GM23338 (cell line): ENCODE data around the gene ZNF844. TPM values are rescaled to one million over a fixed set of nuclear protein-coding genes. Genes with fewer than 3 reads are reported as not detected.
A peak's percentile ranks its signal among the peaks of the same experiment; 100 is the strongest.

Experiments used
- ATAC-seq: fragments of 200-7000 bp; cut with Tn5 transposase; 3 replicates; pipeline ENCODE4 v1.9.1; 2020
- DNase-seq: peaks from one replicate; pipeline ENCODE4 v3.0.0-alpha.2; 2015; ENCODE audit warnings: low spot score
- H2AFZ ChIP-seq: fragments of 200-600 bp; sonication (generic); 2 replicates; pipeline ENCODE4 v1.8.0; 2016; ENCODE audit warnings: antibody characterized with exemption, mild to moderate bottlenecking, moderate library complexity
- H3F3A ChIP-seq: fragments of 200-600 bp; sonication (generic); replicated peaks from 2 replicates; pipeline ENCODE4 v1.8.0; 2017; ENCODE audit warnings: antibody characterized with exemption, mixed run types, low read depth
- H3K27ac ChIP-seq: fragments of 200-600 bp; sonication (generic); 2 replicates; pipeline ENCODE4 v1.6.1; 2016; ENCODE audit warnings: low read depth
- H3K27me3 ChIP-seq: fragments of 200-600 bp; sonication (generic); 2 replicates; pipeline ENCODE4 v1.8.0; 2016; ENCODE audit warnings: mild to moderate bottlenecking, mixed run types, moderate library complexity; ENCODE audit not compliant: insufficient read depth
- H3K36me3 ChIP-seq: fragments of 200-600 bp; sonication (generic); 2 replicates; pipeline ENCODE4 v1.8.0; 2016; ENCODE audit warnings: mild to moderate bottlenecking; ENCODE audit not compliant: insufficient read depth
- H3K4me1 ChIP-seq: fragments of 200-600 bp; sonication (generic); 2 replicates; pipeline ENCODE4 v1.8.0; 2016; ENCODE audit warnings: mild to moderate bottlenecking, moderate library complexity; ENCODE audit not compliant: insufficient read depth
- H3K4me2 ChIP-seq: fragments of 200-600 bp; sonication (generic); 2 replicates; pipeline ENCODE4 v1.7.1; 2017; ENCODE audit warnings: mixed run types
- H3K4me3 ChIP-seq: fragments of 200-600 bp; sonication (generic); 2 replicates; pipeline ENCODE4 v1.6.1; 2016; ENCODE audit warnings: mixed run types
- H3K79me2 ChIP-seq: fragments of 200-600 bp; sonication (generic); replicated peaks from 2 replicates; pipeline ENCODE4 v1.8.0; 2017; ENCODE audit warnings: mild to moderate bottlenecking; ENCODE audit not compliant: insufficient read depth
- H3K9me2 ChIP-seq: fragments of 200-600 bp; sonication (generic); 2 replicates; pipeline ENCODE4 v1.8.0; 2017; ENCODE audit not compliant: insufficient read depth
- H4K20me1 ChIP-seq: fragments of 200-600 bp; sonication (generic); replicated peaks from 2 replicates; pipeline ENCODE4 v1.8.0; 2017; ENCODE audit warnings: mild to moderate bottlenecking; ENCODE audit not compliant: insufficient read depth
- H3K27ac Mint-ChIP-seq: 2 replicates; pipeline ENCODE4 v1.8.0; 2020; ENCODE audit warnings: inconsistent platforms, mild to moderate bottlenecking, moderate library complexity, mixed read lengths
- H3K27me3 Mint-ChIP-seq: 3 replicates; pipeline ENCODE4 v1.8.0; 2022; ENCODE audit warnings: low read depth, mild to moderate bottlenecking, moderate library complexity, mixed read lengths, inconsistent platforms; ENCODE audit not compliant: insufficient read depth, poor library complexity
- H3K36me3 Mint-ChIP-seq: 3 replicates; pipeline ENCODE4 v1.8.0; 2021; ENCODE audit warnings: low read depth, mild to moderate bottlenecking, inconsistent platforms, moderate library complexity, mixed read lengths
- H3K4me1 Mint-ChIP-seq: 3 replicates; pipeline ENCODE4 v1.8.0; 2020; ENCODE audit warnings: mild to moderate bottlenecking, inconsistent platforms, mixed read lengths
- H3K4me3 Mint-ChIP-seq: 3 replicates; pipeline ENCODE4 v1.8.0; 2021; ENCODE audit warnings: moderate library complexity, mild to moderate bottlenecking, inconsistent platforms, mixed read lengths
- H3K9me3 Mint-ChIP-seq: 3 replicates; pipeline ENCODE4 v1.8.0; 2020; ENCODE audit warnings: moderate library complexity, mild to moderate bottlenecking, inconsistent platforms, mixed read lengths
- CREB1 ChIP-seq: fragments of 250-450 bp; sonication (Bioruptor Pico); IDR thresholded peaks from 2 replicates; pipeline ENCODE4 v1.5.0; 2020; ENCODE audit warnings: low read depth, mild to moderate bottlenecking, moderate library complexity
- CTCF ChIP-seq, 2 experiments: fragments of 200-600 bp in 1 of 2; sonication (generic) in 1 of 2; conservative IDR thresholded peaks; 2 replicates each; pipeline versions ENCODE4 v1.5.1 to v1.6.1; 2016 to 2017; ENCODE audit warnings: antibody characterized with exemption in 2 of 2, low read depth in 2 of 2, mild to moderate bottlenecking in 2 of 2, moderate library complexity in 1 of 2
- EZH2 ChIP-seq: fragments of 200-600 bp; sonication (generic); IDR thresholded peaks from one replicate; pipeline ENCODE4 v1.8.0; 2017; ENCODE audit warnings: antibody characterized with exemption, mild to moderate bottlenecking, low read depth; ENCODE audit not compliant: unreplicated experiment
- EZH2phosphoT487 ChIP-seq: fragments of 200-600 bp; sonication (generic); IDR thresholded peaks from one replicate; pipeline ENCODE4 v1.8.1; 2018; ENCODE audit warnings: antibody characterized with exemption; ENCODE audit not compliant: unreplicated experiment
- JUNB ChIP-seq: IDR thresholded peaks from one replicate; pipeline ENCODE4 v1.6.1; 2016; ENCODE audit warnings: antibody characterized with exemption; ENCODE audit not compliant: unreplicated experiment
- NANOG ChIP-seq: IDR thresholded peaks from 2 replicates; pipeline ENCODE4 v1.6.1; 2016; ENCODE audit warnings: antibody characterized with exemption, borderline replicate concordance
- POLR2AphosphoS5 ChIP-seq: IDR thresholded peaks from 2 replicates; pipeline ENCODE4 v1.6.1; 2016; ENCODE audit warnings: antibody characterized with exemption, low read depth
- REST ChIP-seq: IDR thresholded peaks from one replicate; pipeline ENCODE4 v1.6.1; 2018; ENCODE audit warnings: antibody characterized with exemption; ENCODE audit not compliant: unreplicated experiment
- STAT1 ChIP-seq: IDR thresholded peaks from one replicate; pipeline ENCODE4 v1.6.1; 2016; ENCODE audit warnings: antibody characterized with exemption; ENCODE audit not compliant: unreplicated experiment
- ZNF114 ChIP-seq: fragments of 250-450 bp; sonication (Bioruptor Pico); IDR thresholded peaks from 2 replicates; pipeline ENCODE4 v1.5.0; 2020; ENCODE audit warnings: mild to moderate bottlenecking, moderate library complexity
- ZNF331 ChIP-seq: fragments of 250-450 bp; sonication (Bioruptor Pico); IDR thresholded peaks from 2 replicates; pipeline ENCODE4 v1.5.0; 2020; ENCODE audit warnings: low read depth, mild to moderate bottlenecking, moderate library complexity
- polyA plus RNA-seq: library from polyadenylated mRNA; unstranded; fragments of >200 nt; fragmentation: Nextera tagmentation; extraction: Ambion mirVana; gene quantifications from 2 replicates; pipeline ENCODE4 v1.2.1, GENCODE V29; 2016
- total RNA-seq: library from RNA; depleted of rRNA; stranded (reverse); fragments of >200 nt; shearing (Covaris generic); gene quantifications from 2 replicates; pipeline ENCODE4 v1.2.3, GENCODE V29; 2014
- TF ChIP-seq, protein P1 (sequence below): fragments of 250-450 bp; sonication (Bioruptor Pico); IDR thresholded peaks from 2 replicates; pipeline ENCODE4 v1.5.0; 2020; ENCODE audit warnings: mild to moderate bottlenecking, moderate library complexity
- TF ChIP-seq, protein P2 (sequence below): IDR thresholded peaks from 2 replicates; pipeline ENCODE4 v1.6.1; 2016; ENCODE audit warnings: antibody characterized with exemption

Gene ZNF844
- total and polyA plus RNA-seq, 2 experiments from 2014 or later, result 2.1 to 10.5 TPM

DNA sequence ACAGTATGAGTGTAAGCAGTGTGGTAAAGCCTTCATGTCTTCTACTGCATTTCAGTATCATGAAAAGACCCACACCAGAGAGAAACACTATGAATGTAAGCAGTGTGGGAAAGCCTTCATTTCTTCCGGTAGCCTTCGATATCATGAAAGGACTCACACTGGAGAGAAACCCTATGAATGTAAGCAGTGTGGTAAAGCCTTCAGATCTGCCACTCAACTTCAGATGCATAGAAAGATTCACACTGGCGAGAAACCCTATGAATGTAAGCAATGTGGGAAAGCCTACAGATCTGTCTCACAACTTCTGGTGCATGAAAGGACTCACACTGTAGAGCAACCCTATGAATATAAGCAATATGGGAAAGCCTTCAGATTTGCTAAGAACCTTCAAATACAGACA is 12.8 kb downstream of the ZNF844 start:
- H4K20me1 ChIP-seq, result no peaks in the 10 kb centered on the region
- no peaks in the 10 kb centered on the region for H3K9me2 ChIP-seq
- H3K36me3 ChIP-seq, result peaks cover 74% of the 10 kb centered on the region
- no peaks in the 10 kb centered on the region for H3K79me2 ChIP-seq
- H3K36me3 Mint-ChIP-seq, result peaks cover 37% of the 10 kb centered on the region
- peak overlapping the region; percentile 32; the same call in 1 of the 2 replicates for H3K4me3 ChIP-seq
- H3K4me3 Mint-ChIP-seq, result no peak overlapping the region
- H3K27me3 Mint-ChIP-seq, result peaks cover 4% of the 10 kb centered on the region
- no peak for ATAC-seq
- H3K4me1 Mint-ChIP-seq, result no peaks in the 10 kb centered on the region
- no peak overlapping the region for H3K27ac ChIP-seq
- no peak for TF ChIP-seq EZH2phosphoT487
- no peak for TF ChIP-seq CREB1 (CRISPR knock-in tag)
- no peak for TF ChIP-seq ZNF114
- no peak for TF ChIP-seq REST
- TF ChIP-seq, protein P1, sequence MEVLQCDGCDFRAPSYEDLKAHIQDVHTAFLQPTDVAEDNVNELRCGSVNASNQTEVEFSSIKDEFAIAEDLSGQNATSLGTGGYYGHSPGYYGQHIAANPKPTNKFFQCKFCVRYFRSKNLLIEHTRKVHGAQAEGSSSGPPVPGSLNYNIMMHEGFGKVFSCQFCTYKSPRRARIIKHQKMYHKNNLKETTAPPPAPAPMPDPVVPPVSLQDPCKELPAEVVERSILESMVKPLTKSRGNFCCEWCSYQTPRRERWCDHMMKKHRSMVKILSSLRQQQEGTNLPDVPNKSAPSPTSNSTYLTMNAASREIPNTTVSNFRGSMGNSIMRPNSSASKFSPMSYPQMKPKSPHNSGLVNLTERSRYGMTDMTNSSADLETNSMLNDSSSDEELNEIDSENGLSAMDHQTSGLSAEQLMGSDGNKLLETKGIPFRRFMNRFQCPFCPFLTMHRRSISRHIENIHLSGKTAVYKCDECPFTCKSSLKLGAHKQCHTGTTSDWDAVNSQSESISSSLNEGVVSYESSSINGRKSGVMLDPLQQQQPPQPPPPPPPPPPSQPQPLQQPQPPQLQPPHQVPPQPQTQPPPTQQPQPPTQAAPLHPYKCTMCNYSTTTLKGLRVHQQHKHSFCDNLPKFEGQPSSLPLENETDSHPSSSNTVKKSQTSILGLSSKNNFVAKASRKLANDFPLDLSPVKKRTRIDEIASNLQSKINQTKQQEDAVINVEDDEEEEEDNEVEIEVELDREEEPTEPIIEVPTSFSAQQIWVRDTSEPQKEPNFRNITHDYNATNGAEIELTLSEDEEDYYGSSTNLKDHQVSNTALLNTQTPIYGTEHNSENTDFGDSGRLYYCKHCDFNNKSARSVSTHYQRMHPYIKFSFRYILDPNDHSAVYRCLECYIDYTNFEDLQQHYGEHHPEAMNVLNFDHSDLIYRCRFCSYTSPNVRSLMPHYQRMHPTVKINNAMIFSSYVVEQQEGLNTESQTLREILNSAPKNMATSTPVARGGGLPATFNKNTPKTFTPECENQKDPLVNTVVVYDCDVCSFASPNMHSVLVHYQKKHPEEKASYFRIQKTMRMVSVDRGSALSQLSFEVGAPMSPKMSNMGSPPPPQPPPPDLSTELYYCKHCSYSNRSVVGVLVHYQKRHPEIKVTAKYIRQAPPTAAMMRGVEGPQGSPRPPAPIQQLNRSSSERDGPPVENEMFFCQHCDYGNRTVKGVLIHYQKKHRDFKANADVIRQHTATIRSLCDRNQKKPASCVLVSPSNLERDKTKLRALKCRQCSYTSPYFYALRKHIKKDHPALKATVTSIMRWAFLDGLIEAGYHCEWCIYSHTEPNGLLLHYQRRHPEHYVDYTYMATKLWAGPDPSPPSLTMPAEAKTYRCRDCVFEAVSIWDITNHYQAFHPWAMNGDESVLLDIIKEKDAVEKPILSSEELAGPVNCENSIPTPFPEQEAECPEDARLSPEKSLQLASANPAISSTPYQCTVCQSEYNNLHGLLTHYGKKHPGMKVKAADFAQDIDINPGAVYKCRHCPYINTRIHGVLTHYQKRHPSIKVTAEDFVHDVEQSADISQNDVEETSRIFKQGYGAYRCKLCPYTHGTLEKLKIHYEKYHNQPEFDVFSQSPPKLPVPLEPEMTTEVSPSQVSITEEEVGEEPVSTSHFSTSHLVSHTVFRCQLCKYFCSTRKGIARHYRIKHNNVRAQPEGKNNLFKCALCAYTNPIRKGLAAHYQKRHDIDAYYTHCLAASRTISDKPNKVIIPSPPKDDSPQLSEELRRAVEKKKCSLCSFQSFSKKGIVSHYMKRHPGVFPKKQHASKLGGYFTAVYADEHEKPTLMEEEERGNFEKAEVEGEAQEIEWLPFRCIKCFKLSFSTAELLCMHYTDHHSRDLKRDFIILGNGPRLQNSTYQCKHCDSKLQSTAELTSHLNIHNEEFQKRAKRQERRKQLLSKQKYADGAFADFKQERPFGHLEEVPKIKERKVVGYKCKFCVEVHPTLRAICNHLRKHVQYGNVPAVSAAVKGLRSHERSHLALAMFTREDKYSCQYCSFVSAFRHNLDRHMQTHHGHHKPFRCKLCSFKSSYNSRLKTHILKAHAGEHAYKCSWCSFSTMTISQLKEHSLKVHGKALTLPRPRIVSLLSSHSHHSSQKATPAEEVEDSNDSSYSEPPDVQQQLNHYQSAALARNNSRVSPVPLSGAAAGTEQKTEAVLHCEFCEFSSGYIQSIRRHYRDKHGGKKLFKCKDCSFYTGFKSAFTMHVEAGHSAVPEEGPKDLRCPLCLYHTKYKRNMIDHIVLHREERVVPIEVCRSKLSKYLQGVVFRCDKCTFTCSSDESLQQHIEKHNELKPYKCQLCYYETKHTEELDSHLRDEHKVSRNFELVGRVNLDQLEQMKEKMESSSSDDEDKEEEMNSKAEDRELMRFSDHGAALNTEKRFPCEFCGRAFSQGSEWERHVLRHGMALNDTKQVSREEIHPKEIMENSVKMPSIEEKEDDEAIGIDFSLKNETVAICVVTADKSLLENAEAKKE (CRISPR knock-in tag), result no peak
- TF ChIP-seq JUNB, result no peak
- TF ChIP-seq EZH2, result no peak
- TF ChIP-seq, protein P2, sequence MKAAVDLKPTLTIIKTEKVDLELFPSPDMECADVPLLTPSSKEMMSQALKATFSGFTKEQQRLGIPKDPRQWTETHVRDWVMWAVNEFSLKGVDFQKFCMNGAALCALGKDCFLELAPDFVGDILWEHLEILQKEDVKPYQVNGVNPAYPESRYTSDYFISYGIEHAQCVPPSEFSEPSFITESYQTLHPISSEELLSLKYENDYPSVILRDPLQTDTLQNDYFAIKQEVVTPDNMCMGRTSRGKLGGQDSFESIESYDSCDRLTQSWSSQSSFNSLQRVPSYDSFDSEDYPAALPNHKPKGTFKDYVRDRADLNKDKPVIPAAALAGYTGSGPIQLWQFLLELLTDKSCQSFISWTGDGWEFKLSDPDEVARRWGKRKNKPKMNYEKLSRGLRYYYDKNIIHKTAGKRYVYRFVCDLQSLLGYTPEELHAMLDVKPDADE, result no peak
- TF ChIP-seq POLR2AphosphoS5, result no peak
- no peak for TF ChIP-seq NANOG
- no peak for TF ChIP-seq CTCF (conservative IDR thresholded peaks at IDR 0.05; ENCODE audit: low read depth in 2 of 2)
- TF ChIP-seq STAT1, result no peak
- TF ChIP-seq ZNF331 (CRISPR knock-in tag), result no peak
- H2AFZ ChIP-seq, result no peak overlapping the region
- no peak overlapping the region for H3K4me2 ChIP-seq
- no peaks in the 10 kb centered on the region for H3F3A ChIP-seq
- no peaks in the 10 kb centered on the region for H3K4me1 ChIP-seq
- H3K27ac Mint-ChIP-seq, result no peak overlapping the region
- H3K9me3 Mint-ChIP-seq, result peaks cover 92% of the 10 kb centered on the region
- H3K27me3 ChIP-seq, result no peaks in the 10 kb centered on the region
- DNase-seq, result no peak
